Measurements from ENCODE around the gene KIF4A. TPM values are rescaled to one million over a fixed set of nuclear protein-coding genes. Genes with fewer than 3 reads are reported as not detected.
A peak's percentile ranks its signal among the peaks of the same experiment; 100 is the strongest.

Gene KIF4A
- total and polyA plus RNA-seq, 9 of the 15 experiments (the other 6 are each of a cell fraction or from before 2014, with no cell fraction given): 13.0 to 42.7 (median 35.9) TPM

DNA sequence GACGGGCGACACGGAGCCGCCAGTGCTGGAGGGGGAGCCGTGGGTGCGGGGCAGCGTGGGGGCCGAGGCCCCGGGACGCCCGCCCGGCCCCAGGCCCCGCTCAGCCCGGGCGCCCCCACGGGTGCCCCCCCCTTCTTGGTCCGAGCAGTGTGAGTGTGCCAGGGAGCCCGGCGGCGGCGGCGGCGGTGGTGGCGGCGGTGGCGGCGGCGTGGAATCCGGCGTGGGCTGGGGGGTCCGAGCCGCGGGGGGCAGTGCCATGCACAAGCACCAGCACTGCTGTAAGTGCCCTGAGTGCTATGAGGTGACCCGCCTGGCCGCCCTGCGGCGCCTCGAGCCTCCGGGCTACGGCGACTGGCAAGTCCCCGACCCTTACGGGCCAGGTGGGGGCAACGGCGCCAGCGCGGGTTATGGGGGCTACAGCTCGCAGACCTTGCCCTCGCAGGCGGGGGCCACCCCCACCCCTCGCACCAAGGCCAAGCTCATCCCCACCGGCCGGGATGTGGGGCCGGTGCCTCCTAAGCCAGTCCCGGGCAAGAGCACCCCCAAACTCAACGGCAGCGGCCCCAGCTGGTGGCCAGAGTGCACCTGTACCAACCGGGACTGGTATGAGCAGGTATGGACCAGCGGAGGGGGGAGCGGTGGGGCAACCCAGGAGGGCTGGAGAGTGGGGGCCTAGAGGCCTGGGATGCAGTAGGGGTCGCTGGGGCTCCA lies 155.2 kb downstream of the KIF4A start:
- 20% methylated on average over 12 of the region's 61 CpGs for WGBS (ENCODE audit: insufficient coverage, low coverage, missing lambda C conversion rate)
- CTCF ChIA-PET (ENCODE audit: low intra/inter-chr PET ratio): no interaction called here

More for the DNA sequence above, 155.2 kb downstream of the KIF4A start:
- no peak overlapping the region for H3K9ac ChIP-seq (ENCODE audit: insufficient read depth in 1 of 2, low read depth in 2 of 2, low read length in 2 of 2)
- H4K20me1 ChIP-seq (replicated peaks; ENCODE audit: control insufficient read depth, insufficient read depth, low read length): 0 out of 2 replicates have a peak, but pooled peaks cover 4% of the 10 kb centered on the region
- ATAC-seq: no peak
- H3K27ac ChIP-seq (ENCODE audit: extremely low read depth, low read depth, low read length): no peak overlapping the region
- no peak overlapping the region for H3K4me2 ChIP-seq (ENCODE audit: insufficient read depth, low read length)
- peaks cover 3 to 24% of the 10 kb centered on the region in 2 experiments; a peak in 3 of 5 replicates for H3K27me3 ChIP-seq (ENCODE audit: control insufficient read depth in 2 of 2, insufficient read depth in 2 of 2, low read length in 2 of 2)
- no peaks in the 10 kb centered on the region for H3K36me3 ChIP-seq (ENCODE audit: control insufficient read depth, insufficient read depth, low read length)
- no peak overlapping the region for H2AFZ ChIP-seq (ENCODE audit: low read depth, low read length)
- no peaks in the 10 kb centered on the region for H3K79me2 ChIP-seq (ENCODE audit: control insufficient read depth, insufficient read depth, low read length)
- H3K4me1 ChIP-seq (replicated peaks in 1 of 2; ENCODE audit: control insufficient read depth in 2 of 2, insufficient read depth in 2 of 2, low read length in 2 of 2): peaks cover 0 to 3% of the 10 kb centered on the region in 2 experiments; a peak in 1 of 5 replicates
- POLR2A ChIA-PET: no interaction called here
- H3K9me1 ChIP-seq (ENCODE audit: control insufficient read depth, insufficient read depth, low read length): no peaks in the 10 kb centered on the region
- TF ChIP-seq ZFPM2 (CRISPR knock-in tag; IDR thresholded peaks at IDR 0.05): no peak
- no peak for TF ChIP-seq BRF1 (IDR thresholded peaks at IDR 0.05; ENCODE audit: borderline replicate concordance, extremely low read depth, insufficient read length)
- no peak for TF ChIP-seq RB1 (IDR thresholded peaks at IDR 0.05; ENCODE audit: low read depth)
- TF ChIP-seq FOXA3 (CRISPR knock-in tag; conservative IDR thresholded peaks at IDR 0.05 in 1 of 2, IDR thresholded peaks at IDR 0.05 in 1 of 2): no peak
- TF ChIP-seq ZBTB11 (CRISPR knock-in tag; IDR thresholded peaks at IDR 0.05): no peak
- TF ChIP-seq STAG1 (CRISPR knock-in tag; IDR thresholded peaks at IDR 0.05; ENCODE audit: borderline replicate concordance): no peak
- no peak for TF ChIP-seq HEY1 (CRISPR knock-in tag; IDR thresholded peaks at IDR 0.05; ENCODE audit: borderline replicate concordance)
- no peak for TF ChIP-seq ARID1B (IDR thresholded peaks at IDR 0.05)
- TF ChIP-seq ZNF282 (CRISPR knock-in tag; IDR thresholded peaks at IDR 0.05): no peak
- TF ChIP-seq ZNF239 (CRISPR knock-in tag; IDR thresholded peaks at IDR 0.05): no peak
- no peak for TF ChIP-seq MBD2 (IDR thresholded peaks at IDR 0.05; ENCODE audit: borderline replicate concordance, low read depth)
- peak in 1 of 4 experiments; percentile 1 for DNase-seq (ENCODE audit: extremely low read depth in 1 of 4, low spot score in 3 of 4)
- H3K9me3 ChIP-seq (replicated peaks; ENCODE audit: control insufficient read depth, insufficient read depth, low read depth, low read length): no peaks in the 10 kb centered on the region
- H3K4me3 ChIP-seq: no peak overlapping the region
- in situ Hi-C loops (cut with MboI) (no loop called here), intact Hi-C loops (cut with micrococcal nuclease) (no loop called here)
- no peak for FAIRE-seq
- BruUV-seq (replicated peaks): no TSS peak

All from K562 (cell line).